ENCODE data around the gene NAB2. TPM values are rescaled to one million over a fixed set of nuclear protein-coding genes. Genes with fewer than 3 reads are reported as not detected.

NAB2 gene
- total RNA-seq, 1 experiment from 2014 or later, result 17.4 TPM

DNA sequence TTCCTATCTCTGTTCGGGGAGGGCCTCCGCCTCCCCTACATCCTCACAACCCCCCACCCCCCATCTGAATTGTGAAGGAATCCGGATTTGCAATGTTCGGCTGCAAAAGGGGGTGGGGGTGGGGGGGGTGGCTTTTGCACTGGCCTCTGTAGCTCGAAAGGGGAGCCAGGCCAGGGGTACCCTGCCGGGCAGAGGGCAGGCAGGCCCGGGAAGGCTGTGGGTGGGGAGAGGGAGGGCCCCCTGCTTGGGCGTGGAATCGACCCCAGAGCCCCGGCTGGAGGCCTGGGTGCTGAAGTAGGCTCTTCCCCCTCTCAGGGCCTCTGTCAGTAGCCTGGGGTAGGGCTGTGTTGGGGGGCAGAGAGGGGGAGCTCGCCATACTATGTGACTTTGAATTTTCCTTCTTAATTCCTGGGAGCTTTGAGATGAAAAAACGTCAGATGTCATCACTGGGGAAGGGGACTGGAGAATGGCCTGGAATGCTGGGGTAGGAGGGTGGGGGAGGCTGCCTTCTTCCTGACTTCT, 40.5 kb downstream of the NAB2 start:
- no peaks in the 10 kb centered on the region for H3K9me3 ChIP-seq (ENCODE audit: low read length)
- H3K4me1 ChIP-seq (ENCODE audit: insufficient read depth, low read length), result peaks cover 18% of the 10 kb centered on the region; the same call in 1 of the 2 replicates
- no peaks in the 10 kb centered on the region for H3K9me2 ChIP-seq (replicated peaks; ENCODE audit: low read length)
- H3K27me3 ChIP-seq (ENCODE audit: low read length), result no peaks in the 10 kb centered on the region
- peaks cover 4% of the 10 kb centered on the region; the same call in 1 of the 2 replicates for H3K79me2 ChIP-seq (ENCODE audit: low read length)
- POLR2A ChIA-PET (ENCODE audit: unreplicated experiment), result interaction anchor here (0.7 kb wide), 1 partner anchor 316 kb away, joined by 3 read pairs; no protein-coding TSS in a partner anchor
- ATAC-seq (no peak), DNase-seq (no peak)
- no peaks in the 10 kb centered on the region for H4K20me1 ChIP-seq (ENCODE audit: low read length)
- H3K27ac ChIP-seq (ENCODE audit: low read length), result no peak overlapping the region
- TF ChIP-seq EZH2phosphoT487 (IDR thresholded peaks at IDR 0.05; ENCODE audit: borderline replicate concordance, low read length) (no peak), EZH2 (IDR thresholded peaks at IDR 0.05; ENCODE audit: low read length, unreplicated experiment) (no peak)
- TF ChIP-seq, protein P1, sequence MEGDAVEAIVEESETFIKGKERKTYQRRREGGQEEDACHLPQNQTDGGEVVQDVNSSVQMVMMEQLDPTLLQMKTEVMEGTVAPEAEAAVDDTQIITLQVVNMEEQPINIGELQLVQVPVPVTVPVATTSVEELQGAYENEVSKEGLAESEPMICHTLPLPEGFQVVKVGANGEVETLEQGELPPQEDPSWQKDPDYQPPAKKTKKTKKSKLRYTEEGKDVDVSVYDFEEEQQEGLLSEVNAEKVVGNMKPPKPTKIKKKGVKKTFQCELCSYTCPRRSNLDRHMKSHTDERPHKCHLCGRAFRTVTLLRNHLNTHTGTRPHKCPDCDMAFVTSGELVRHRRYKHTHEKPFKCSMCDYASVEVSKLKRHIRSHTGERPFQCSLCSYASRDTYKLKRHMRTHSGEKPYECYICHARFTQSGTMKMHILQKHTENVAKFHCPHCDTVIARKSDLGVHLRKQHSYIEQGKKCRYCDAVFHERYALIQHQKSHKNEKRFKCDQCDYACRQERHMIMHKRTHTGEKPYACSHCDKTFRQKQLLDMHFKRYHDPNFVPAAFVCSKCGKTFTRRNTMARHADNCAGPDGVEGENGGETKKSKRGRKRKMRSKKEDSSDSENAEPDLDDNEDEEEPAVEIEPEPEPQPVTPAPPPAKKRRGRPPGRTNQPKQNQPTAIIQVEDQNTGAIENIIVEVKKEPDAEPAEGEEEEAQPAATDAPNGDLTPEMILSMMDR (conservative IDR thresholded peaks at IDR 0.05; ENCODE audit: low read depth, low read length), result no peak
- H3K4me2 ChIP-seq (ENCODE audit: low read length), result peak overlapping the region; percentile 99
- intact Hi-C loops (cut with micrococcal nuclease), result no loop called here
- H3K4me3 ChIP-seq (ENCODE audit: low read length), result peak overlapping the region; percentile 94
- H3F3A ChIP-seq (ENCODE audit: low read length, unreplicated experiment), result no peaks in the 10 kb centered on the region
- CTCF ChIA-PET, result no interaction called here
- H2AFZ ChIP-seq (ENCODE audit: low read length), result no peak overlapping the region
- H3K36me3 ChIP-seq (ENCODE audit: low read depth, low read length), result no peaks in the 10 kb centered on the region
- no peak overlapping the region for H3K9ac ChIP-seq (ENCODE audit: low read length)
- BruUV-seq (replicated peaks), result no TSS peak

DNA sequence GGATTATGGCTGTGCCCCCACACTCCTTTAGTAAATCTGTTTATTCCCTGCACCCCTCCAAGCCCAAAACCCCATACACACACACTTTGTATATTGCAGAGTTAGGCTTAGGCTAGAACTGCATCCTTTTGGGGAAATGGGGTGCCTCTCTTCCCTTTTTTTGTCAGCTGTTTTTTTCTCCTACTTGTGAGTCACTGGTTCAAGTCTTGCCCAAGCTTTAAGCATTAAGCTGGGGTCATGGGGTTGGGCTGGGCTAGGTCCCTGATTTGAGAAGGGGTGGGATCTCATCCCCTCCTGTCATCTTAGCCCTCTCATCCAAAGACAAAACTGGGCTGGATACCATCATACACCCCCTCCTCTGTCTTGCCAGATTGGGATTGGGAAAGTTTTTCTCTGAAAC, 41.0 kb downstream of the NAB2 start:
- Histone ChIP-seq H3K9ac (ENCODE audit: low read length) (no peak overlapping the region), H3K4me3 (ENCODE audit: low read length) (peak overlapping the region; percentile 37; the same call in 1 of the 2 replicates), H4K20me1 (ENCODE audit: low read length) (no peaks in the 10 kb centered on the region), H3K4me1 (ENCODE audit: insufficient read depth, low read length) (peaks cover 18% of the 10 kb centered on the region; the same call in 1 of the 2 replicates), H3K9me3 (ENCODE audit: low read length) (no peaks in the 10 kb centered on the region), H3K36me3 (ENCODE audit: low read depth, low read length) (no peaks in the 10 kb centered on the region), H3F3A (ENCODE audit: low read length, unreplicated experiment) (no peaks in the 10 kb centered on the region), H3K27ac (ENCODE audit: low read length) (no peak overlapping the region), H3K4me2 (ENCODE audit: low read length) (peak overlapping the region; percentile 99), H3K79me2 (ENCODE audit: low read length) (peaks cover 4% of the 10 kb centered on the region; the same call in 1 of the 2 replicates), H3K9me2 (replicated peaks; ENCODE audit: low read length) (no peaks in the 10 kb centered on the region), H2AFZ (ENCODE audit: low read length) (no peak overlapping the region), H3K27me3 (ENCODE audit: low read length) (no peaks in the 10 kb centered on the region)
- intact Hi-C loops (cut with micrococcal nuclease), result no loop called here
- ATAC-seq (no peak), DNase-seq (no peak)
- ChIA-PET POLR2A (ENCODE audit: unreplicated experiment) (no interaction called here), CTCF (no interaction called here)
- no peak for TF ChIP-seq EZH2phosphoT487 (IDR thresholded peaks at IDR 0.05; ENCODE audit: borderline replicate concordance, low read length)
- TF ChIP-seq EZH2 (IDR thresholded peaks at IDR 0.05; ENCODE audit: low read length, unreplicated experiment), result no peak
- TF ChIP-seq, protein P1 (conservative IDR thresholded peaks at IDR 0.05; ENCODE audit: low read depth, low read length), result no peak
- BruUV-seq (replicated peaks), result TSS peak; percentile 23

DNA sequence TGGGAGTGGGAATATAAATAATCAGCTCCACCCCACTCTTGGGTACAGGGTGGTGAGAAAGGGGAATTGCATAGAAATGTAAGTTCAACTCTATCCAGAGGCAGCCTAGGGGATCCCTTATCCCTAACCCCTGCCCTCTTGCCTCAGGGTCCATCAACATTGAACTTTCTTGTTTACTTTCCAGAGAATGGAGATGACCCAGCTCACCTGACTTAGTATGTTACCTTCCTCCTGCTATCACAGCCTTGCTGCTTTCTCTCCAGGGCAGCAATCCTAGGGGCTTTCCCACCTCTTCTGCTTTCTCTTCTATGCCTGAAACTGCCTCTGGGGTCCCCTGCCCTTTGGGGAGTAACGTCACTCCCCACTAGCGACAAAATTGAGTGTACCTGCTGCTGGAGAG, 42.0 kb downstream of the NAB2 start:
- Histone ChIP-seq H3K27ac (ENCODE audit: low read length) (no peak overlapping the region), H3K36me3 (ENCODE audit: low read depth, low read length) (no peaks in the 10 kb centered on the region), H3K4me2 (ENCODE audit: low read length) (no peak overlapping the region), H3K9ac (ENCODE audit: low read length) (no peak overlapping the region), H3K79me2 (ENCODE audit: low read length) (peaks cover 4% of the 10 kb centered on the region; the same call in 1 of the 2 replicates), H2AFZ (ENCODE audit: low read length) (no peak overlapping the region), H3K27me3 (ENCODE audit: low read length) (no peaks in the 10 kb centered on the region), H3K4me3 (ENCODE audit: low read length) (no peak overlapping the region), H3F3A (ENCODE audit: low read length, unreplicated experiment) (no peaks in the 10 kb centered on the region), H3K4me1 (ENCODE audit: insufficient read depth, low read length) (peaks cover 18% of the 10 kb centered on the region; the same call in 1 of the 2 replicates), H3K9me2 (replicated peaks; ENCODE audit: low read length) (no peaks in the 10 kb centered on the region), H4K20me1 (ENCODE audit: low read length) (no peaks in the 10 kb centered on the region), H3K9me3 (ENCODE audit: low read length) (no peaks in the 10 kb centered on the region)
- ChIA-PET POLR2A (ENCODE audit: unreplicated experiment) (no interaction called here), CTCF (no interaction called here)
- intact Hi-C loops (cut with micrococcal nuclease), result no loop called here
- no peak for DNase-seq
- ATAC-seq, result no peak
- BruUV-seq (replicated peaks), result no TSS peak
- TF ChIP-seq EZH2 (IDR thresholded peaks at IDR 0.05; ENCODE audit: low read length, unreplicated experiment) (no peak), EZH2phosphoT487 (IDR thresholded peaks at IDR 0.05; ENCODE audit: borderline replicate concordance, low read length) (no peak)
- TF ChIP-seq, protein P1 (conservative IDR thresholded peaks at IDR 0.05; ENCODE audit: low read depth, low read length), result no peak
